Non-pigmented ciliary epithelial cell (primary cell): ENCODE data around the gene THOP1.

Experiments used
- DNase-seq: peaks from one replicate; pipeline ENCODE4 v3.0.0-alpha.2; 2010; ENCODE audit warnings: low read depth

THOP1 gene

GRCh38 chr19:2854849-2855248 lies 69.5 kb downstream of the THOP1 start:
- no peak for DNase-seq

DNA sequence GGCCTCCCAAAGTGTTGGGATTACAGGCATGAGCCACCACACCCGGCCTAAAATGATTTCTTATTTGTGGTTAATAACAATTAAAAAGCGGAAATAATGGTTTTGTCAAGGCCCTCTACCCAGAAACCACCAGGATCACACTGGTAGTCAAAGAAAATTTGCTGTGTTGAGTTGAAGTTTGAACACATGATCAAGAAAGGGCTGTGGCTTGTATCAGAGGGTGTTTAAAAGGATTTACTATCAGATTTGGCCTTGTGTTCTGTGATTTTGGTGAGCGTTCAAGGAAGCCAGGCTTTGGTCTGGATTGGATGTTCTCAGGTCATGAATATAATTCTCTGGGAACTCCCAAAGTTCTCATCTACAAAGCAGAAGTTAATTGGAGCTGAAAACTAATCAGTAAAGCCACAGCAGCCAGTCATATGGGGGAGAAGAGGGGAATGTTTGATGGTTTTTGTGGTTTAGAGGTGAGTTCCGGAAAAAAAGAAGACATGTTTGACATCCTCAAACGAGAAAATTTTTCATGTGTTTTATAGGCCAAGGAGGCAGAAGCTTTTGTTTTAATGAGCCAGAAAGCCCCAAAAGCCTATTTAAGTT lies 71.3 kb downstream of the THOP1 start:
- DNase-seq, result no peak

- no peak for DNase-seq
Measured at GRCh38 chr19:2858864-2859263, 73.6 kb downstream of the THOP1 start.

GRCh38 chr19:2863816-2864215 lies 78.5 kb downstream of the THOP1 start:
- no peak for DNase-seq
